ENCODE measurements around the gene MTRR.

MTRR gene

GRCh38 chr5:7857926-7858632 is 10.9 kb upstream of the MTRR start:
- DNase-seq: no peak

DNA sequence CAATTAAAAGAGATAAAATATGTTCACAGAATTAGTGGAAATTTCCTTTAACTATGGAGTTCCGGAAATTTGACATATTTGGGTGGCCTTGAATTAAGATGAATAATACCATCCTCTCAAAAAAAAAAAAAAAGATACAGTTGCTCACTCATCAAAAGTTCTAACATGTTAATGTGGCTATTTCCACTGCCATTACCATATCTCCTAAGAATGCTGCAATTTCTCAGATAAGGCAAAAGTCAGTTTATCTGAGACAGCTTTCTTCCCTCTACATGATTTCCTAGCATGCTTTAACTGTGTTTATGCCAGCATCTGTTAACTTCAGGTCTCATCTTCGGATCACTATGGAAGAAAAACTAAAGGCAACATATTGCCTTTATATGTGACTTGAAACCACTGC is 2.8 kb upstream of the MTRR start:
- DNase-seq: no peak

DNA sequence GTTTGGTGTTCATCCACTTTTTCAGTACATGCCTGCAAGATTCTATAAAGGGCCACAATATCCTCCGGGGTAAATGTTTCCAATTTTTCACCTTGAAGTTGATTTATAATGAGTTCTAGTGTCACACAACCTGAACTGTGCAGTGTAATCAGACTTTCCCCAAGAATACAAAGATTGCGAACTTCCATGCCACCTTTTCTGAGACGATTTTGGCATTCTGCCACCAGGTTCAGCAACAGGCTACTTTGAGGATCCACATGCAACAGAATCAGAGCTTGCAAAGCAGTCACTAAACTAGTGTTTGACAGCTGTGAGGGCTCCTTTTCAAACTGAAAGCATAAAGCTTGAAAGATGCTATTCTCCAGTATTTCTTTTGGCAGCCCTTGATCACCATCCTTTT is 1.7 kb upstream of the MTRR start:
- no peak for DNase-seq

GRCh38 chr5:7868427-7868772 is 548 bp upstream of the MTRR start:
- no peak for DNase-seq

DNA sequence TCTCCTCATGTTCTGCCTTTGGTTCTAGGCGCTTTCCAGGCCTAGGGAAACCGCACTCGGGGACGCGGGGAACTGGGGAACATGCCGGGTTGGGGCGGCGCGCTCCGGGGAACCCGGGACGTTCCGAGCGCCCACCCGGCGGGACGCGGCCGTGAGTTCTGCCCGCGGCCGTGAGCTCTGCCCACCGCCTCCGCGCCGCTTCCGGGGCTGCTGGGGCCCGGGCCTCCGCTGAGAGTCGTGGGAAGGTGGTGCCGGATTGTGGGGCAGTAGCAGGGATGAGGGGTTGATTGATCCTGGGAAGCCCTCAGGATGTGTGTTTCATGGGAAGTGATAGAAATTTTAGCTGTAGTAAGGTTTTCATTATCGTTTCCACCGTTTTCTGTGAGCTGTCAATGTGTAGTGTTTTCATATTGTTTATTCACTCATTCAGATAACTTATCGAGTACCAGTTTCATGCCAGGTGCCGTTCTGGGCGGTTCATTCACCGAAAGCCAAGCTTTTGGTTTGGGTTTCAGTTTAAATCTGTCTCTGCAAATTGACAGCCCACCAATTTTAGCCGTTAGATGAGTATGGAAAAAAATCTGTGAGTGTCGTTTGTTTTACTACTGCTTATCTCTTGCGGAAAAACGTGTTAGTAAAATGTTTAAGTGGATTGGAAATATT is 657 bp downstream of the MTRR start:
- DNase-seq: peak; percentile 45 to 53

GRCh38 chr5:7871653-7872052 is 2.7 kb downstream of the MTRR start:
- no peak for DNase-seq

- DNase-seq: no peak
These were observed 3.7 kb downstream of the MTRR start for GRCh38 chr5:7872517-7873130.

DNA sequence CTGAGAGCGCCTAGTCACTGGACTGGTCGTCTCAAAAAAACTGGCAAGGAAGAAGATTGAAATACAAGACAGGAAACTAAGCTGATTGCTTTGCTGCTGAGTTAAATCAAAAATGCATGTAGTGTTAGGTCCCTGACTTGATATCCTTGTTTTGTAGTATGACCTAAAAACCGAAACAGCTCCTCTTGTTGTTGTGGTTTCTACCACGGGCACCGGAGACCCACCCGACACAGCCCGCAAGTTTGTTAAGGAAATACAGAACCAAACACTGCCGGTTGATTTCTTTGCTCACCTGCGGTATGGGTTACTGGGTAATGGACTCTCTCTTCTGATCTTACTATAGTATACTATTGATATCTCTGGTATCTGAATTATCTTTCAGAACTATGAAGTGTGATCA is 4.3 kb downstream of the MTRR start:
- peak; percentile 38 to 44 for DNase-seq

- no peak for DNase-seq
These were observed 5.7 kb downstream of the MTRR start for GRCh38 chr5:7874639-7875038.

- DNase-seq: no peak
These were observed 6.2 kb downstream of the MTRR start for GRCh38 chr5:7875151-7875550.

DNA sequence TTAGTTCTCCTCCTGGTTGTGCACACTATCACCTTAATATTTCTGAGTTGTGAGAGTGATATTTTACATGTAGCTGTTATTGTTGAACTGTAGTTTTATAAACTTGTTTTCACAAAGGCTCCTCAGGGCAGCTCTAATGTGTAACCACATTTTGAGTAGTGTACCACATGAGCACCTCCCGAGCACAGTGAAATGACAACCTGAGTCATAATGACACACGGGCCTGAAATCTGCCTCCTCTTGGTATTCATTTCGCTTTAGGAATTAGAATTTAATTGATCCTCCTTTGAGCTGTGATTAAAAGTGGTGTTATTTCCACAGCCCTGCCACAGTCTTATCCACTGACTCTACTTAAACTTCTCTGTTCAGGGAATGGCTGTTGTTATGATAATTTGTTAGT is 7.9 kb downstream of the MTRR start:
- DNase-seq: peak in 1 of 2 donors; percentile 24

GRCh38 chr5:7877851-7878250 is 8.9 kb downstream of the MTRR start:
- DNase-seq: no peak

DNA sequence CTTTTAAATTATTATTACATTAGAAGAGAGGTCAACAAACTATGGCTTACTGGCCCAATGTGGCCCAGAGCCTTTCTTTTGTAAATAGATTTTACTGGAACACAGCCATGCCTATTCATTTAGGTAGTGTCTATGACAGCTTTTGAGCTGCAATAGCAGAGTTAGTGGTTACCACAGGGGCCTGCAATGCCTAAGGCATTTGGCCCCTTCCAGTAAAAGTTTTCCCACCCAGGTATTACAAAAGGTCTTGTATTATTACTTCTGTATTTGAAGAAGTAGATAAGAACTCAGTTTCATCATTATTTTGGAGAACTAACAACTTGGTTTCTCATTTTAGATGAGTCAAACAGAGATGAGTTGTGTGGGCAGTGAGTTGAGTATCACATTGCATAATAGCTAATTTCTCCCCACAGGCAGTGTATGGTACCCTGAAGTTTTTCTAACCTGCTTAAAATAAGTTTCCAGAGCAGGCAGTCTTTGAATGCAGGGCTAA is 9.5 kb downstream of the MTRR start:
- no peak for DNase-seq

DNA sequence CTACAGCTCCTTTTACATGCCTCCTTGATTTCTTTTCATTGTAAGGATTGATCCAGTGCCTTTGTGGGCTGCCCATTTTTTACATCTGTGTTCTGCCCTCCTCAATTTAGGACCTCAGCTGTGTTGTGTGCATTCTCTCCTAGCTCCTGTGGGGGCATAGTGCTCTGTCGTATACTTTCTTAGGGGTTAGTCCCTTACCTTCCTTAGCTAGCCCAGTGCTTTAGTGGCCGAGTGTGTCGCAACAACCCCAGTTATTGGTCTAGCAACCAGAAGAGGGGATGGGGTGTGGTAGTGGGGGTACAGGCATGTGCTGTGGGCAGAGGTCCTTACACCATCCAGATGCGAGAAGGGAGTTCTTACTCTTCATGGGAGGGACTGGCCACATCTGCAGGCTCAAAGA is 12.1 kb downstream of the MTRR start:
- DNase-seq: no peak

- DNase-seq: no peak
These were observed 12.9 kb downstream of the MTRR start for GRCh38 chr5:7881816-7882215.

DNA sequence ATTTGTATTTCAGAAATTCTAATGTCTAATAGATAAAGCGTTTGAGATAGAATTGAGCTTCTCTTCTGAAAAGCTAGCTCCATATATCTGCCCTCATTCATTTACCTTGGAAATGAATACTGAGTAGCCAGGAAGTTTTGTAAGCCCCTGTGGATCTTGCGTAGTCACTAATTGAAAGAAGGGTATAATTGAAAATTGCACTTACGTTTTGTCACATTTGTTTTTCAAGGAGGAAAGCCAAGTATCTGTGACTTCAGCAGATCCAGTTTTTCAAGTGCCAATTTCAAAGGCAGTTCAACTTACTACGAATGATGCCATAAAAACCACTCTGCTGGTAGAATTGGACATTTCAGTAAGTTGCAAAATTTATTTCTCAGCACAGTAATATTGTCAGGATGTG is 14.0 kb downstream of the MTRR start:
- DNase-seq: no peak

GRCh38 chr5:7884491-7885267 is 15.7 kb downstream of the MTRR start:
- DNase-seq: no peak

GRCh38 chr5:7886849-7887475 is 18.0 kb downstream of the MTRR start:
- DNase-seq: no peak

DNA sequence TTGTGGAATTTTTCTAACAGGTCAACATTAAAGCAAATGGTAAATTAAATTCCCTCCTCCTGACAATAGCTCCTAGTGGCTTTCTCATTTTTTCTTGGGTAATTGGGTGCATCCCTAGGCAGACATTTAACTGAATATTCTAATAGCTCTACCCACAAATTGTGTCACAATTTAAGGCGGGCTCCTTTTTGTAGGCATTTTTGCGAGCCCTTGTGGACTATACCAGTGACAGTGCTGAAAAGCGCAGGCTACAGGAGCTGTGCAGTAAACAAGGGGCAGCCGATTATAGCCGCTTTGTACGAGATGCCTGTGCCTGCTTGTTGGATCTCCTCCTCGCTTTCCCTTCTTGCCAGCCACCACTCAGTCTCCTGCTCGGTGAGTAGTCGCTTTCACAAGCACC is 20.0 kb downstream of the MTRR start:
- no peak for DNase-seq

GRCh38 chr5:7894439-7894838 is 25.5 kb downstream of the MTRR start:
- DNase-seq: no peak

GRCh38 chr5:7894860-7895259 is 25.9 kb downstream of the MTRR start:
- DNase-seq: no peak

- peak in 1 of 2 donors; percentile 20 for DNase-seq
These were observed 28.2 kb downstream of the MTRR start for GRCh38 chr5:7897014-7897600.

DNA sequence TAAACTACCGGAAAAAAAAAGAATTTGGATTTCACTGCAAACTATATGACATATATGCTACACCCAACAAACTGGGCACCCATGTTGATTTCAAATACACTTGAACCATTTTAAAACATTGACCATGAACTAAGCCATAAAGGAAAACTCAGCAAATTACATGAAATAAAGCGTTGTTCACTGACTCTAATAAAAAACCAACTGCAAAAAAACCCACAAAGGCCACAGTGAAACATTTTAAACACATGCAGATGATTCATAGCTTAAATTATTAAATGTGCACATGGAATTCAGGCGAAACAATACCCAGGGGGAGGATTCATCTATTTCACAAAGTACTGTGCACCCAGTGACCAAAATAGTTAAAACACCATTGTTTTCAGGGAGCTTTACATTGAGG is 33.3 kb downstream of the MTRR start:
- no peak for DNase-seq
